HG03558 (cell line): ENCODE measurements around the gene CHMP2B.

ENCODE experiments used
- ATAC-seq: cut with Tn5 transposase; IDR thresholded peaks from one replicate; pipeline ENCODE4 v1.9.1; 2021; ENCODE audit warnings: moderate number of reproducible peaks; ENCODE audit not compliant: unreplicated experiment; ENCODE audit errors: extremely low read depth

The CHMP2B gene

GRCh38 chr3:87227104-87227834 lies at the start of gene CHMP2B:
TSS of gene CHMP2B (plus strand) at chr3:87227309. CDS start at chr3:87227523, 214 bp downstream.
- peak; percentile 98 for ATAC-seq

- ATAC-seq = no peak
Observed at GRCh38 chr3:87179642-87180041, 47.5 kb upstream of the CHMP2B start.

GRCh38 chr3:87181551-87181950 lies 45.6 kb upstream of the CHMP2B start:
- ATAC-seq = no peak

GRCh38 chr3:87182023-87182422 lies 45.1 kb upstream of the CHMP2B start:
- ATAC-seq = no peak

GRCh38 chr3:87186608-87187159 lies 40.4 kb upstream of the CHMP2B start:
- no peak for ATAC-seq

- no peak for ATAC-seq
Observed at GRCh38 chr3:87191175-87191574, 35.9 kb upstream of the CHMP2B start.

- ATAC-seq = no peak
Observed at GRCh38 chr3:87191641-87192040, 35.5 kb upstream of the CHMP2B start.

- no peak for ATAC-seq
Observed at GRCh38 chr3:87196879-87197278, 30.2 kb upstream of the CHMP2B start.

- no peak for ATAC-seq
Observed at GRCh38 chr3:87197531-87197930, 29.6 kb upstream of the CHMP2B start.

GRCh38 chr3:87198774-87199173 lies 28.3 kb upstream of the CHMP2B start:
- ATAC-seq = no peak

- ATAC-seq = no peak
Observed at GRCh38 chr3:87199628-87200027, 27.5 kb upstream of the CHMP2B start.

- ATAC-seq = no peak
Observed at GRCh38 chr3:87200060-87200647, 27.0 kb upstream of the CHMP2B start.

- ATAC-seq = no peak
Observed at GRCh38 chr3:87201727-87202126, 25.4 kb upstream of the CHMP2B start.

- ATAC-seq = no peak
Observed at GRCh38 chr3:87203809-87204208, 23.3 kb upstream of the CHMP2B start.

GRCh38 chr3:87206070-87206469 lies 21.0 kb upstream of the CHMP2B start:
- ATAC-seq = no peak

- ATAC-seq = no peak
Observed at GRCh38 chr3:87206635-87207034, 20.5 kb upstream of the CHMP2B start.

- ATAC-seq = no peak
Observed at GRCh38 chr3:87207460-87207859, 19.6 kb upstream of the CHMP2B start.

- no peak for ATAC-seq
Observed at GRCh38 chr3:87209111-87209510, 18.0 kb upstream of the CHMP2B start.

- ATAC-seq = no peak
Observed at GRCh38 chr3:87218560-87218959, 8.5 kb upstream of the CHMP2B start.

GRCh38 chr3:87219611-87220010 lies 7.5 kb upstream of the CHMP2B start:
- ATAC-seq = no peak

- no peak for ATAC-seq
Observed at GRCh38 chr3:87225659-87226058, 1.4 kb upstream of the CHMP2B start.

- ATAC-seq = no peak
Observed at GRCh38 chr3:87227835-87228144, 681 bp downstream of the CHMP2B start.
